HFF-Myc (cell line): ENCODE data around the gene THAP5.
A peak's percentile ranks its signal among the peaks of the same experiment; 100 is the strongest.

Source experiments
- DNase-seq: peaks from one replicate; pipeline ENCODE4 v3.0.0-alpha.2; 2011; ENCODE audit warnings: low read depth; ENCODE audit errors: extremely low read depth
- H3K4me3 ChIP-seq: replicated peaks from 2 replicates; pipeline ENCODE4 v1.5.1; 2011; ENCODE audit warnings: low read depth, mild to moderate bottlenecking, control low read depth, low read length
- TF ChIP-seq, protein P1 (sequence below): IDR thresholded peaks from 2 replicates; pipeline ENCODE4 v1.5.1; 2012; ENCODE audit warnings: mild to moderate bottlenecking, low read depth, low read length, control low read depth; ENCODE audit errors: missing control alignments

THAP5 gene

GRCh38 chr7:108569381-108570145, at the start of gene THAP5, which contains the start of gene DNAJB9:
THAP5 (minus strand) TSS chr7:108569706; CDS start chr7:108569569, 137 bp downstream.
DNAJB9 (plus strand) TSS chr7:108569874; CDS start chr7:108571727, 1,853 bp downstream.
- peak within 1 kb of the TSS; percentile 57 for H3K4me3 ChIP-seq
- DNase-seq = peak; percentile 96
- TF ChIP-seq, protein P1, sequence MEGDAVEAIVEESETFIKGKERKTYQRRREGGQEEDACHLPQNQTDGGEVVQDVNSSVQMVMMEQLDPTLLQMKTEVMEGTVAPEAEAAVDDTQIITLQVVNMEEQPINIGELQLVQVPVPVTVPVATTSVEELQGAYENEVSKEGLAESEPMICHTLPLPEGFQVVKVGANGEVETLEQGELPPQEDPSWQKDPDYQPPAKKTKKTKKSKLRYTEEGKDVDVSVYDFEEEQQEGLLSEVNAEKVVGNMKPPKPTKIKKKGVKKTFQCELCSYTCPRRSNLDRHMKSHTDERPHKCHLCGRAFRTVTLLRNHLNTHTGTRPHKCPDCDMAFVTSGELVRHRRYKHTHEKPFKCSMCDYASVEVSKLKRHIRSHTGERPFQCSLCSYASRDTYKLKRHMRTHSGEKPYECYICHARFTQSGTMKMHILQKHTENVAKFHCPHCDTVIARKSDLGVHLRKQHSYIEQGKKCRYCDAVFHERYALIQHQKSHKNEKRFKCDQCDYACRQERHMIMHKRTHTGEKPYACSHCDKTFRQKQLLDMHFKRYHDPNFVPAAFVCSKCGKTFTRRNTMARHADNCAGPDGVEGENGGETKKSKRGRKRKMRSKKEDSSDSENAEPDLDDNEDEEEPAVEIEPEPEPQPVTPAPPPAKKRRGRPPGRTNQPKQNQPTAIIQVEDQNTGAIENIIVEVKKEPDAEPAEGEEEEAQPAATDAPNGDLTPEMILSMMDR = no peak

GRCh38 chr7:108618056-108618455, 48.5 kb upstream of the THAP5 start:
- H3K4me3 ChIP-seq = no peak overlapping the region
- no peak for DNase-seq
- TF ChIP-seq, protein P1 = no peak

DNA sequence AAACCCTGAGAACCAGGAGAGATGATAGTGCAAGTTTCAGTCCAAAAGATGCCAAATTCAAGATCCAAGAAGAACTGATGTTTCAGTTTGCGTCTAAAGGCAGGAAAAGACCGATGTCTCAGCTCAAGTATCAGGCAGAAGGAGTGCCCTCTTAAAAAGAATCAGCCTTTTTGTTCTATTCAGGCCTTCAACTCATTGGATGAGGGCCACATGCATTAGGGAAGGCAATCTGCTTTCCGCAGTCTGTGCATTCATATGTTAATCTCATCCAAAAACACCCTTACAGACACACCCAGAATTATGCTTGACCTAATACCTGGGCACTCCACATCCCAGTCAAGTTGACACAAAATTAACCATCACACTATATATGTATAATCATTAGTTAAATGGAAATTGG, 45.4 kb upstream of the THAP5 start:
- no peak overlapping the region for H3K4me3 ChIP-seq
- DNase-seq = no peak
- TF ChIP-seq, protein P1 = no peak

DNA sequence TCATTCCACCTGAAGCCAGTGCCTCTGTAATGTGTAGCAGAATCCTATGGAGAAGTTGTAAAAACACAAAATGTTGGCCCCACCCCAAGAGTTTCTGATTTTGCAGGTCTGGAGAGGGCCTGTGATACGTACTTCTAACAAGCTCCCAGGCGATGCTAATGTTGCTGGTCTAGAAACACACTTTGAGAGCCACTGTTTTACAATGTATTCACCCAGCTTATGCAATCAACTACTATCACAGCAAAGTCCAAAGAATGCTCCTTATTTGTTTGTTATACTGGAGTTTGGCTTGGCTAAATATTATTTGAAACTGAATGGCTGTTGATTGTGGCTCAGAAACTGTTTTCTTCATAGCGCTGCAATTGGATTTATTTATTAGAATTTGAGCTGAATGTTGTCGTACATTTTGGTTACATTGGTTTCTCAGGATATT, 44.5 kb upstream of the THAP5 start:
- DNase-seq = no peak
- TF ChIP-seq, protein P1 = no peak
- H3K4me3 ChIP-seq = no peak overlapping the region

GRCh38 chr7:108613147-108613948, 43.8 kb upstream of the THAP5 start:
- H3K4me3 ChIP-seq = no peak overlapping the region
- TF ChIP-seq, protein P1 = peak; percentile 38
- DNase-seq = peak; percentile 26

DNA sequence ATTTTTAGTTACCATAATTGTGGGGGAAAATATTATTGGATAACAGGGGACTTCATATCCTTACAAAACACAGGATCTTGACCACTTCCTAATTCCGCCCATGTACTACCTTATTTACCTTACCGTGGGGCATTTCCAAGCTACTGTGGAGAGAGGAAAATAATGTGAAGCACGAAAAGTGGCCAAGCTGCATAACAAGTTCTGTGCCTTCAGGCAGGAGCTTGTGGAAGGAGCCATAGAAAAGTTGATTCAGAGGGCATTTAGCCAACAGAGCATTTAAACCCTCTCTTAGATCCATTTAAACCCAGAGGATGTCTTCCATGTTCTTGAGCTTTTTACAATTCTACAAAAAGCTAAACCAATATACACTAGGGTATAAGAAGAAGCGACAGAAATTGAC, 41.8 kb upstream of the THAP5 start:
- TF ChIP-seq, protein P1 = no peak
- no peak overlapping the region for H3K4me3 ChIP-seq
- DNase-seq = no peak
